Measurements from ENCODE around the gene SYT2.

- TF ChIP-seq, protein P1, sequence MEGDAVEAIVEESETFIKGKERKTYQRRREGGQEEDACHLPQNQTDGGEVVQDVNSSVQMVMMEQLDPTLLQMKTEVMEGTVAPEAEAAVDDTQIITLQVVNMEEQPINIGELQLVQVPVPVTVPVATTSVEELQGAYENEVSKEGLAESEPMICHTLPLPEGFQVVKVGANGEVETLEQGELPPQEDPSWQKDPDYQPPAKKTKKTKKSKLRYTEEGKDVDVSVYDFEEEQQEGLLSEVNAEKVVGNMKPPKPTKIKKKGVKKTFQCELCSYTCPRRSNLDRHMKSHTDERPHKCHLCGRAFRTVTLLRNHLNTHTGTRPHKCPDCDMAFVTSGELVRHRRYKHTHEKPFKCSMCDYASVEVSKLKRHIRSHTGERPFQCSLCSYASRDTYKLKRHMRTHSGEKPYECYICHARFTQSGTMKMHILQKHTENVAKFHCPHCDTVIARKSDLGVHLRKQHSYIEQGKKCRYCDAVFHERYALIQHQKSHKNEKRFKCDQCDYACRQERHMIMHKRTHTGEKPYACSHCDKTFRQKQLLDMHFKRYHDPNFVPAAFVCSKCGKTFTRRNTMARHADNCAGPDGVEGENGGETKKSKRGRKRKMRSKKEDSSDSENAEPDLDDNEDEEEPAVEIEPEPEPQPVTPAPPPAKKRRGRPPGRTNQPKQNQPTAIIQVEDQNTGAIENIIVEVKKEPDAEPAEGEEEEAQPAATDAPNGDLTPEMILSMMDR (conservative IDR thresholded peaks at IDR 0.05; ENCODE audit: low read depth, low read length) = no peak
- TF ChIP-seq EZH2 (IDR thresholded peaks at IDR 0.05; ENCODE audit: borderline replicate concordance, low read depth, low read length, poor library complexity, severe bottlenecking) = no peak
Measured at GRCh38 chr1:202685641-202686040, 24.6 kb downstream of the SYT2 start.

All from A673 (cell line).